ENCODE measurements around the gene CDK9.

CDK9 gene

GRCh38 chr9:127790094-127790855 is 4.4 kb downstream of the CDK9 start:
- no peaks in the 10 kb centered on the region for H3K27me3 ChIP-seq (ENCODE audit: insufficient read depth, poor library complexity, severe bottlenecking)
- no peak overlapping the region for H3K4me3 ChIP-seq (replicated peaks; ENCODE audit: insufficient read depth, low read length)
- no peak for TF ChIP-seq GABPA (IDR thresholded peaks at IDR 0.05; ENCODE audit: low read depth)
- no peak for TF ChIP-seq CTCF (IDR thresholded peaks at IDR 0.05; ENCODE audit: insufficient read depth, low read length)
- TF ChIP-seq, protein P1, sequence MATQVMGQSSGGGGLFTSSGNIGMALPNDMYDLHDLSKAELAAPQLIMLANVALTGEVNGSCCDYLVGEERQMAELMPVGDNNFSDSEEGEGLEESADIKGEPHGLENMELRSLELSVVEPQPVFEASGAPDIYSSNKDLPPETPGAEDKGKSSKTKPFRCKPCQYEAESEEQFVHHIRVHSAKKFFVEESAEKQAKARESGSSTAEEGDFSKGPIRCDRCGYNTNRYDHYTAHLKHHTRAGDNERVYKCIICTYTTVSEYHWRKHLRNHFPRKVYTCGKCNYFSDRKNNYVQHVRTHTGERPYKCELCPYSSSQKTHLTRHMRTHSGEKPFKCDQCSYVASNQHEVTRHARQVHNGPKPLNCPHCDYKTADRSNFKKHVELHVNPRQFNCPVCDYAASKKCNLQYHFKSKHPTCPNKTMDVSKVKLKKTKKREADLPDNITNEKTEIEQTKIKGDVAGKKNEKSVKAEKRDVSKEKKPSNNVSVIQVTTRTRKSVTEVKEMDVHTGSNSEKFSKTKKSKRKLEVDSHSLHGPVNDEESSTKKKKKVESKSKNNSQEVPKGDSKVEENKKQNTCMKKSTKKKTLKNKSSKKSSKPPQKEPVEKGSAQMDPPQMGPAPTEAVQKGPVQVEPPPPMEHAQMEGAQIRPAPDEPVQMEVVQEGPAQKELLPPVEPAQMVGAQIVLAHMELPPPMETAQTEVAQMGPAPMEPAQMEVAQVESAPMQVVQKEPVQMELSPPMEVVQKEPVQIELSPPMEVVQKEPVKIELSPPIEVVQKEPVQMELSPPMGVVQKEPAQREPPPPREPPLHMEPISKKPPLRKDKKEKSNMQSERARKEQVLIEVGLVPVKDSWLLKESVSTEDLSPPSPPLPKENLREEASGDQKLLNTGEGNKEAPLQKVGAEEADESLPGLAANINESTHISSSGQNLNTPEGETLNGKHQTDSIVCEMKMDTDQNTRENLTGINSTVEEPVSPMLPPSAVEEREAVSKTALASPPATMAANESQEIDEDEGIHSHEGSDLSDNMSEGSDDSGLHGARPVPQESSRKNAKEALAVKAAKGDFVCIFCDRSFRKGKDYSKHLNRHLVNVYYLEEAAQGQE (IDR thresholded peaks at IDR 0.05; ENCODE audit: insufficient replicate concordance, low read depth), result no peak
- no peak for TF ChIP-seq SPI1 (IDR thresholded peaks at IDR 0.05; ENCODE audit: borderline replicate concordance, low read depth)
- TF ChIP-seq POLR2AphosphoS5 (IDR thresholded peaks at IDR 0.05; ENCODE audit: low read depth), result no peak
- H3K27ac ChIP-seq (replicated peaks), result no peak overlapping the region
- DNase-seq (ENCODE audit: low read depth in 1 of 2, low spot score in 1 of 2), result no peak

DNA sequence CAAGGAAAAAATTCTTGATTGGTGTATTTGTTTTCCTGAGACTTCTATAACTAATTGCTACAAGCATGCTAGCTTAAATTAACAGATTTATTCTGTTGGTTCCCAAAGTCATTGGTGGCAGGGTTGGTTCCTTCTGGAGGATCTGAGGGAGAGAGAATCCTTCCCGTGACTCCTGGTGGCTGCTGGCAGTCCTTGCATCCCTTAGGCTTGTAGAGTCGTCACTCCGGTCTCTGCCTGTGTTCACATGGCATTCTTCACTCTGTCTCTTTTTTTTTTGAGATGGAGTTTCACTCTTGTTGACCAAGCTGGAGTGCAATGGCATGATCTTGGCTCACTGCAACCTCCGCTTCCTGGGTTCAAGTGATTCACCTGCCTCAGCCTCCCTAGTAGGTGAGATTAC is 5.3 kb downstream of the CDK9 start:
- no peak overlapping the region for H3K4me3 ChIP-seq (replicated peaks; ENCODE audit: insufficient read depth, low read length)
- no peak overlapping the region for H3K27ac ChIP-seq (replicated peaks)
- no peaks in the 10 kb centered on the region for H3K27me3 ChIP-seq (ENCODE audit: insufficient read depth, poor library complexity, severe bottlenecking)
- DNase-seq (ENCODE audit: low read depth in 1 of 2, low spot score in 1 of 2), result no peak
- TF ChIP-seq, protein P1 (IDR thresholded peaks at IDR 0.05; ENCODE audit: insufficient replicate concordance, low read depth), result no peak
- TF ChIP-seq GABPA (IDR thresholded peaks at IDR 0.05; ENCODE audit: low read depth), result no peak
- no peak for TF ChIP-seq SPI1 (IDR thresholded peaks at IDR 0.05; ENCODE audit: borderline replicate concordance, low read depth)
- TF ChIP-seq CTCF (IDR thresholded peaks at IDR 0.05; ENCODE audit: insufficient read depth, low read length), result no peak
- TF ChIP-seq POLR2AphosphoS5 (IDR thresholded peaks at IDR 0.05; ENCODE audit: low read depth), result no peak

- Histone ChIP-seq H3K27ac (replicated peaks) (no peak overlapping the region), H3K4me3 (replicated peaks; ENCODE audit: insufficient read depth, low read length) (no peak overlapping the region), H3K27me3 (ENCODE audit: insufficient read depth, poor library complexity, severe bottlenecking) (no peaks in the 10 kb centered on the region)
- TF ChIP-seq SPI1 (IDR thresholded peaks at IDR 0.05; ENCODE audit: borderline replicate concordance, low read depth), result no peak
- peak; percentile 16; the same call in 1 of the 2 replicates for TF ChIP-seq POLR2AphosphoS5 (IDR thresholded peaks at IDR 0.05; ENCODE audit: low read depth)
- DNase-seq (ENCODE audit: low read depth in 1 of 2, low spot score in 1 of 2), result no peak
These were observed 6.7 kb downstream of the CDK9 start for GRCh38 chr9:127792417-127793031.

GRCh38 chr9:127793093-127793708 is 7.4 kb downstream of the CDK9 start:
- Histone ChIP-seq H3K27me3 (ENCODE audit: insufficient read depth, poor library complexity, severe bottlenecking) (no peaks in the 10 kb centered on the region), H3K4me3 (replicated peaks; ENCODE audit: insufficient read depth, low read length) (no peak overlapping the region), H3K27ac (replicated peaks) (no peak overlapping the region)
- TF ChIP-seq, protein P1 (IDR thresholded peaks at IDR 0.05; ENCODE audit: insufficient replicate concordance, low read depth), result no peak
- no peak for TF ChIP-seq SPI1 (IDR thresholded peaks at IDR 0.05; ENCODE audit: borderline replicate concordance, low read depth)
- TF ChIP-seq GABPA (IDR thresholded peaks at IDR 0.05; ENCODE audit: low read depth), result no peak
- no peak for TF ChIP-seq CTCF (IDR thresholded peaks at IDR 0.05; ENCODE audit: insufficient read depth, low read length)
- TF ChIP-seq POLR2AphosphoS5 (IDR thresholded peaks at IDR 0.05; ENCODE audit: low read depth), result no peak; the same call in 1 of the 2 replicates
- no peak for DNase-seq (ENCODE audit: low read depth in 1 of 2, low spot score in 1 of 2)

Measured in HL-60 (cell line).